K562 (cell line): ENCODE results near the gene IRS1. TPM values are rescaled to one million over a fixed set of nuclear protein-coding genes. Genes with fewer than 3 reads are reported as not detected.

Experiments used
- ATAC-seq: fragments of 200-7000 bp; cut with Tn5 transposase; 3 replicates; pipeline ENCODE4 v1.9.1; 2020; ENCODE audit warnings: moderate library complexity
- BruUV-seq: library from RNA; stranded (reverse); fragments of 400-500 nt; replicated peaks from 2 replicates; lab custom pipeline; 2021; lab: Mats Ljungman, UMichigan
- CTCF ChIA-PET: fragments of 300-600 bp; formaldehyde crosslinking; extraction: SDS; loops from one replicate; lab custom pipeline; 2021; ENCODE audit warnings: low intra/inter-chr PET ratio; lab: Yijun Ruan, JAX
- POLR2A ChIA-PET: fragments of 300-600, 350-650 bp; sonication (Branson Sonifier 250); formaldehyde crosslinking; extraction: SDS; loops from one replicate; lab custom pipeline; 2021; ENCODE audit warnings: antibody characterized with exemption, inconsistent platforms; lab: Yijun Ruan, JAX
- DNase-seq, 4 experiments: peaks; one replicate each; pipeline versions ENCODE4 v3.0.0 to v3.0.0-alpha.2; 2011 to 2018; ENCODE audit warnings: low spot score in 3 of 4, mixed read lengths in 3 of 4; ENCODE audit errors: extremely low read depth in 1 of 4
- FAIRE-seq: peaks from 2 replicates; lab custom pipeline; 2011; peaks lifted over from hg19 to GRCh38; lab: Jason Lieb, UNC
- H2AFZ ChIP-seq: 2 replicates; pipeline ENCODE4 v1.6.0; 2011; ENCODE audit warnings: low read depth, low read length, control low read depth, inconsistent platforms
- H3K27ac ChIP-seq: fragments of 200-600 bp; 3 replicates; pipeline ENCODE4 v1.8.0; 2011; ENCODE audit warnings: low read depth, mild to moderate bottlenecking, control low read depth, inconsistent platforms, low read length, moderate library complexity, mixed read lengths; ENCODE audit errors: extremely low read depth
- H3K27me3 ChIP-seq, 2 experiments: fragments of 300-600 bp in 1 of 2; 2 replicates in 1 of 2; 3 replicates in 1 of 2; pipeline versions ENCODE4 v1.6.0 to v1.8.0; 2011; ENCODE audit warnings: inconsistent platforms in 2 of 2, low read length in 2 of 2, mild to moderate bottlenecking in 1 of 2, mixed read lengths in 1 of 2, moderate library complexity in 1 of 2; ENCODE audit not compliant: control insufficient read depth in 2 of 2, insufficient read depth in 2 of 2
- H3K36me3 ChIP-seq: fragments of 300-600 bp; 3 replicates; pipeline ENCODE4 v1.8.0; 2011; ENCODE audit warnings: mild to moderate bottlenecking, low read length, inconsistent platforms; ENCODE audit not compliant: control insufficient read depth, insufficient read depth
- H3K4me1 ChIP-seq, 2 experiments: fragments of 200-600 bp in 1 of 2; replicated peaks in 1 of 2; 2 replicates in 1 of 2; 3 replicates in 1 of 2; pipeline versions ENCODE4 v1.5.1 to v1.8.0; 2011; ENCODE audit warnings: inconsistent platforms in 2 of 2, low read length in 2 of 2, mild to moderate bottlenecking in 1 of 2, mixed read lengths in 1 of 2, moderate library complexity in 1 of 2; ENCODE audit not compliant: control insufficient read depth in 2 of 2, insufficient read depth in 2 of 2
- H3K4me2 ChIP-seq: 2 replicates; pipeline ENCODE4 v1.6.1; 2011; ENCODE audit warnings: low read length, control low read depth, inconsistent platforms, mixed read lengths; ENCODE audit not compliant: insufficient read depth
- H3K4me3 ChIP-seq: fragments of 200-600 bp; sonication (generic), shearing (Covaris generic); 2 replicates; pipeline ENCODE4 v1.5.1; 2016; ENCODE audit warnings: control low read depth, inconsistent platforms
- H3K79me2 ChIP-seq: fragments of 200-600 bp; 3 replicates; pipeline ENCODE4 v1.8.0; 2011; ENCODE audit warnings: low read length, inconsistent platforms; ENCODE audit not compliant: control insufficient read depth, insufficient read depth
- H3K9ac ChIP-seq, 2 experiments: 2 replicates each; pipeline versions ENCODE4 v1.6.0 to v1.6.1; 2011; ENCODE audit warnings: low read depth in 2 of 2, low read length in 2 of 2, control low read depth in 1 of 2, inconsistent platforms in 1 of 2, mild to moderate bottlenecking in 1 of 2, mixed read lengths in 1 of 2; ENCODE audit not compliant: insufficient read depth in 1 of 2
- H3K9me1 ChIP-seq: one replicate; pipeline ENCODE4 v1.6.0; 2011; ENCODE audit warnings: inconsistent platforms, mild to moderate bottlenecking, low read length, moderate library complexity; ENCODE audit not compliant: control insufficient read depth, insufficient read depth
- H3K9me3 ChIP-seq: replicated peaks from 2 replicates; pipeline ENCODE4 v1.5.1; 2011; ENCODE audit warnings: low read depth, low read length, inconsistent platforms; ENCODE audit not compliant: control insufficient read depth, insufficient read depth
- H4K20me1 ChIP-seq: replicated peaks from 2 replicates; pipeline ENCODE4 v1.6.1; 2011; ENCODE audit warnings: low read length, inconsistent platforms, mixed read lengths; ENCODE audit not compliant: control insufficient read depth, insufficient read depth
- CXXC5 ChIP-seq: fragments of 250-450 bp; sonication (Bioruptor Pico); IDR thresholded peaks from 2 replicates; pipeline ENCODE4 v1.8.0; 2022; ENCODE audit warnings: inconsistent platforms, mild to moderate bottlenecking, moderate library complexity
- ETV5 ChIP-seq: sonication (generic); formaldehyde crosslinking; IDR thresholded peaks from 2 replicates; pipeline ENCODE4 v1.4.0; 2020; ENCODE audit warnings: low read depth, mild to moderate bottlenecking, missing genetic modification reagents
- FOXP4 ChIP-seq: sonication (generic); formaldehyde crosslinking; IDR thresholded peaks from 2 replicates; pipeline ENCODE4 v1.8.0; 2022; ENCODE audit warnings: mild to moderate bottlenecking, missing genetic modification reagents, borderline replicate concordance
- HEY1 ChIP-seq: fragments of 250-450 bp; sonication (Bioruptor Pico); IDR thresholded peaks from 2 replicates; pipeline ENCODE4 v1.5.0; 2020; ENCODE audit warnings: mild to moderate bottlenecking, moderate library complexity, borderline replicate concordance
- HSF4 ChIP-seq: fragments of 250-450 bp; sonication (Bioruptor Pico); IDR thresholded peaks from 2 replicates; pipeline ENCODE4 v2.1.2; 2022; ENCODE audit warnings: mild to moderate bottlenecking, moderate library complexity, borderline replicate concordance
- KDM2B ChIP-seq: fragments of 250-450 bp; sonication (Bioruptor Pico); IDR thresholded peaks from 2 replicates; pipeline ENCODE4 v1.8.0; 2021; ENCODE audit warnings: mild to moderate bottlenecking, moderate library complexity
- KLF13 ChIP-seq: fragments of 450-650 bp; IDR thresholded peaks from 2 replicates; pipeline ENCODE4 v1.6.1; 2016; ENCODE audit warnings: missing genetic modification characterization, low read depth, mild to moderate bottlenecking, missing compliant biosample characterization, moderate library complexity, borderline replicate concordance
- MITF ChIP-seq: IDR thresholded peaks from 2 replicates; pipeline ENCODE4 v1.6.1; 2014; ENCODE audit warnings: antibody characterized with exemption
- MNT ChIP-seq, 2 experiments: fragments of 450-650 bp; conservative IDR thresholded peaks; 2 replicates each; pipeline ENCODE4 v1.6.1; 2017; ENCODE audit warnings: mild to moderate bottlenecking in 2 of 2, moderate library complexity in 2 of 2
- NFXL1 ChIP-seq: fragments of 450-650 bp; formaldehyde crosslinking; IDR thresholded peaks from 2 replicates; pipeline ENCODE4 v1.4.0; 2021; ENCODE audit warnings: mild to moderate bottlenecking
- RCOR1 ChIP-seq, 2 experiments: IDR thresholded peaks; 2 replicates each; pipeline ENCODE4 v1.6.1; 2012; ENCODE audit warnings: low read depth in 2 of 2, low read length in 2 of 2, borderline replicate concordance in 1 of 2, improper control_type of control experiment in 1 of 2
- ZNF197 ChIP-seq: fragments of 200-800 bp; sonication (Bioruptor generic); IDR thresholded peaks from 2 replicates; pipeline ENCODE4 v1.6.1; 2016; ENCODE audit warnings: low read depth, missing genetic modification characterization, missing compliant biosample characterization
- ZNF24 ChIP-seq: fragments of 450-650 bp; IDR thresholded peaks from 2 replicates; pipeline ENCODE4 v1.6.1; 2016
- ZNF445 ChIP-seq: fragments of 250-450 bp; sonication (Bioruptor Pico); IDR thresholded peaks from 2 replicates; pipeline ENCODE4 v1.4.0; 2020; ENCODE audit warnings: low read depth, mild to moderate bottlenecking, moderate library complexity
- ZNF707 ChIP-seq: fragments of 250-450 bp; sonication (Bioruptor Pico); conservative IDR thresholded peaks from 2 replicates; pipeline ENCODE4 v1.8.0; 2022; ENCODE audit warnings: inconsistent platforms, mild to moderate bottlenecking, moderate library complexity
- ZNF717 ChIP-seq: fragments of 250-450 bp; sonication (Bioruptor Pico); IDR thresholded peaks from 2 replicates; pipeline ENCODE4 v1.5.0; 2021
- WGBS: fragments of 100-300 bp; shearing (Covaris generic); methylation state at CpG from one replicate; pipeline ENCODE4 v1.1.6; 2016; ENCODE audit warnings: low coverage, mixed read lengths; ENCODE audit not compliant: insufficient coverage; ENCODE audit errors: missing lambda C conversion rate; 5-methylcytosine and 5-hydroxymethylcytosine counted together
- in situ Hi-C: fragments of 300-500 bp; cut with MboI; formaldehyde crosslinking; loops from 4 replicates; pipeline ENCODE4 v1.15.0; 2018; ENCODE audit warnings: inconsistent platforms, mixed read lengths
- intact Hi-C: fragments of 100-400 bp; cut with micrococcal nuclease; formaldehyde crosslinking; loops from 2 replicates; pipeline ENCODE4 v1.14.2; 2022
- polyA plus RNA-seq, 8 experiments: library from polyadenylated mRNA; depleted of rRNA in 4 of 8; stranded (reverse) in 5 of 8; unstranded in 3 of 8; fragments of >200 nt; fragmentation: Nextera tagmentation in 2 of 8; fragmentation: Illumina TruSeq in 1 of 8; extraction: Ambion mirVana in 2 of 8; extraction: Trizol in 1 of 8; gene quantifications; 2 replicates each; pipeline versions ENCODE4 v1.2.1 to v1.2.3, GENCODE V29; 2011 to 2014; ENCODE audit warnings: inconsistent platforms in 1 of 8, missing spikeins in 1 of 8
- total RNA-seq, 7 experiments: library from RNA; depleted of rRNA in 6 of 7; stranded (reverse); fragments of >200 nt in 6 of 7; fragmentation: Illumina TruSeq in 2 of 7; extraction: Trizol in 2 of 7; gene quantifications; 2 replicates each; pipeline versions ENCODE4 v1.2.1 to v1.2.3, GENCODE V29; 2011 to 2021; ENCODE audit warnings: low replicate concordance in 1 of 7

Gene IRS1
- total and polyA plus RNA-seq, 9 of the 15 experiments (the other 6 are each of a cell fraction or from before 2014, with no cell fraction given), result under 0.01 to 0.31 (median 0.08) TPM; not detected in 1

GRCh38 chr2:226715347-226715990, 84.2 kb downstream of the IRS1 start:
- CTCF ChIA-PET, result no interaction called here
- Histone ChIP-seq H3K27ac (no peak overlapping the region), H3K9me3 (no peaks in the 10 kb centered on the region), H3K27me3 (no peaks in the 10 kb centered on the region), H4K20me1 (no peaks in the 10 kb centered on the region), H3K4me3 (no peak overlapping the region), H3K9ac (no peak overlapping the region), H3K4me2 (no peak overlapping the region), H2AFZ (no peak overlapping the region), H3K4me1 (no peaks in the 10 kb centered on the region), H3K79me2 (no peaks in the 10 kb centered on the region), H3K36me3 (no peaks in the 10 kb centered on the region), H3K9me1 (no peaks in the 10 kb centered on the region)
- POLR2A ChIA-PET, result no interaction called here
- FAIRE-seq, result no peak
- BruUV-seq, result no TSS peak
- intact Hi-C loops (no loop called here), in situ Hi-C loops (no loop called here)
- WGBS, result 29% methylated on average over 1 of the region's 3 CpGs
- no peak for ATAC-seq
- DNase-seq, result no peak
- TF ChIP-seq HSF4 (CRISPR knock-in tag) (no peak), KDM2B (CRISPR knock-in tag) (no peak), ZNF717 (no peak), ETV5 (no peak), ZNF445 (CRISPR knock-in tag) (no peak), FOXP4 (no peak), KLF13 (no peak), MITF (no peak), NFXL1 (CRISPR knock-in tag) (no peak), ZNF707 (CRISPR knock-in tag) (no peak), ZNF197 (CRISPR knock-in tag) (no peak), HEY1 (CRISPR knock-in tag) (no peak), ZNF24 (no peak), CXXC5 (CRISPR knock-in tag) (no peak), MNT (conservative IDR thresholded peaks at IDR 0.05) (no peak), RCOR1 (IDR thresholded peaks at IDR 0.05; ENCODE audit: borderline replicate concordance in 1 of 2, low read depth in 2 of 2, low read length in 2 of 2) (no peak)
